Measurements from ENCODE around the gene CDH23.
A peak's percentile ranks its signal among the peaks of the same experiment; 100 is the strongest.
"Not testable (repeated sequence)": the region's sequence is repeated elsewhere in the genome, so short reads cannot be mapped to it uniquely, and the experiment has no call there.

Gene CDH23

GRCh38 chr10:71850743-71851464 is 454.2 kb downstream of the CDH23 start, which contains the start of gene PSAP:
TSS of gene PSAP (minus strand) at chr10:71851251. CDS start at chr10:71851221, 30 bp downstream.
- DNase-seq (ENCODE audit: low read depth), result peak; percentile 97

GRCh38 chr10:71851465-71852095 is 454.9 kb downstream of the CDH23 start:
- DNase-seq (ENCODE audit: low read depth), result not testable (repeated sequence)

- no peak for DNase-seq (ENCODE audit: low read depth)
Measured at GRCh38 chr10:71852355-71852937, 455.7 kb downstream of the CDH23 start.

- no peak for DNase-seq (ENCODE audit: low read depth)
Measured at GRCh38 chr10:71854031-71854430, 457.3 kb downstream of the CDH23 start.

- DNase-seq (ENCODE audit: low read depth), result no peak
Measured at GRCh38 chr10:71856619-71857018, 459.9 kb downstream of the CDH23 start.

GRCh38 chr10:71857934-71858890 is 461.5 kb downstream of the CDH23 start:
- DNase-seq (ENCODE audit: low read depth), result no peak

GRCh38 chr10:71860243-71861029 is 463.7 kb downstream of the CDH23 start:
- DNase-seq (ENCODE audit: low read depth), result no peak

GRCh38 chr10:71863203-71863602 is 466.5 kb downstream of the CDH23 start:
- no peak for DNase-seq (ENCODE audit: low read depth)

- no peak for DNase-seq (ENCODE audit: low read depth)
Measured at GRCh38 chr10:71864911-71865361, 468.2 kb downstream of the CDH23 start.
